Neural progenitor cell (in vitro differentiated cells): Measurements from ENCODE around the gene TENT5A. TPM values are rescaled to one million over a fixed set of nuclear protein-coding genes. Genes with fewer than 3 reads are reported as not detected.

Experiments
- DNase-seq: peaks from one replicate; pipeline ENCODE4 v3.0.0-alpha.2; 2016; ENCODE audit warnings: low spot score
- H2AFZ ChIP-seq: fragments of 200-600 bp; sonication (generic); replicated peaks from 2 replicates; pipeline ENCODE4 v1.6.1; 2016; ENCODE audit warnings: antibody characterized with exemption
- H3F3A ChIP-seq: fragments of 200-600 bp; sonication (generic); 2 replicates; pipeline ENCODE4 v1.6.1; 2016; ENCODE audit warnings: antibody characterized with exemption, low read depth
- H3K27ac ChIP-seq: fragments of 200-600 bp; sonication (generic); 2 replicates; pipeline ENCODE4 v1.5.1; 2016; ENCODE audit warnings: mild to moderate bottlenecking
- H3K27me3 ChIP-seq: fragments of 200-600 bp; sonication (generic); 2 replicates; pipeline ENCODE4 v1.6.1; 2016; ENCODE audit warnings: mild to moderate bottlenecking, moderate library complexity
- H3K36me3 ChIP-seq: fragments of 200-600 bp; sonication (generic); 2 replicates; pipeline ENCODE4 v1.5.1; 2016
- H3K4me1 ChIP-seq: fragments of 200-600 bp; sonication (generic); 2 replicates; pipeline ENCODE4 v1.6.1; 2016; ENCODE audit warnings: mixed run types
- H3K4me2 ChIP-seq: fragments of 200-600 bp; sonication (generic); 2 replicates; pipeline ENCODE4 v1.6.1; 2016
- H3K4me3 ChIP-seq: fragments of 200-600 bp; sonication (generic); 2 replicates; pipeline ENCODE4 v1.5.1; 2016
- H3K79me2 ChIP-seq: fragments of 200-600 bp; sonication (generic); 2 replicates; pipeline ENCODE4 v1.6.1; 2016; ENCODE audit warnings: low read depth
- H3K9ac ChIP-seq: fragments of 200-600 bp; sonication (generic); 2 replicates; pipeline ENCODE4 v1.6.1; 2016
- H3K9me3 ChIP-seq: fragments of 200-600 bp; sonication (generic); 2 replicates; pipeline ENCODE4 v1.5.1; 2016; ENCODE audit warnings: low read depth
- H4K20me1 ChIP-seq: fragments of 200-600 bp; sonication (generic); 2 replicates; pipeline ENCODE4 v1.6.1; 2016; ENCODE audit warnings: low read depth
- H3K27ac Mint-ChIP-seq: 3 replicates; pipeline ENCODE4 v1.8.0; 2021; ENCODE audit warnings: mixed read lengths
- H3K27me3 Mint-ChIP-seq: 2 replicates; pipeline ENCODE4 v1.8.0; 2022; ENCODE audit warnings: low read depth, mild to moderate bottlenecking, inconsistent platforms, moderate library complexity, mixed read lengths; ENCODE audit not compliant: insufficient read depth
- H3K36me3 Mint-ChIP-seq: 3 replicates; pipeline ENCODE4 v1.8.0; 2021; ENCODE audit warnings: mixed read lengths
- H3K4me1 Mint-ChIP-seq: 3 replicates; pipeline ENCODE4 v1.8.0; 2021; ENCODE audit warnings: mixed read lengths
- H3K4me3 Mint-ChIP-seq: 3 replicates; pipeline ENCODE4 v1.8.0; 2021; ENCODE audit warnings: mild to moderate bottlenecking, moderate library complexity, mixed read lengths
- H3K9me3 Mint-ChIP-seq: 3 replicates; pipeline ENCODE4 v1.8.0; 2020; ENCODE audit warnings: mixed read lengths
- EZH2 ChIP-seq: fragments of 200-600 bp; sonication (generic); IDR thresholded peaks from 2 replicates; pipeline ENCODE4 v1.6.1; 2017; ENCODE audit warnings: antibody characterized with exemption, mild to moderate bottlenecking, moderate library complexity
- EZH2phosphoT487 ChIP-seq: fragments of 200-600 bp; sonication (generic); IDR thresholded peaks from 2 replicates; pipeline ENCODE4 v1.6.1; 2017; ENCODE audit warnings: antibody characterized with exemption
- total RNA-seq: library from RNA; depleted of rRNA; stranded (reverse); fragments of >200 nt; gene quantifications from 2 replicates; pipeline ENCODE4 v1.2.3, GENCODE V29; 2015; ENCODE audit warnings: low replicate concordance
- TF ChIP-seq, protein P1 (sequence below): fragments of 200-600 bp; sonication (generic); IDR thresholded peaks from 2 replicates; pipeline ENCODE4 v1.5.1; 2017; ENCODE audit warnings: antibody characterized with exemption, mild to moderate bottlenecking

Gene TENT5A
- total RNA-seq, 1 donor from 2014 or later, result 11.7 TPM

DNA sequence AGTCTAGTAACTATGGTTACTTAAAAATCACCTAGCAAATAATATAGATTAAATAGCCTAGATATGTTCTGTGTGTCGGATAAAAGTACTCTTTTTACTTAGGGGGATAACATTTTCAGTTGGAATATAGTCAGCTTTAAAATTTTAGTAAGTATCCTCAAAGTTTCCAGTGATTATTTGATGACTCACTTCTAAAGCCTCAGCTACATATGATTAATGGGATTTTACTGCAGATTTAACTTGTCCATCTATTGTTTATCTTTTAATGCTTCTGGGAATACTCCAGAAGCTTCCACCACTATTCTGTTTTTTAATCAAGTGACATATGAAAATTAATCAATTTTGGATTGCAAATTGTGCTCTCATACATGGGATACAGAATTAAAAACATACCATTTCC is 8.7 kb upstream of the TENT5A start:
- H3K27me3 ChIP-seq, result no peaks in the 10 kb centered on the region
- no peaks in the 10 kb centered on the region for H3K36me3 ChIP-seq
- H2AFZ ChIP-seq, result no peak overlapping the region
- TF ChIP-seq, protein P1, sequence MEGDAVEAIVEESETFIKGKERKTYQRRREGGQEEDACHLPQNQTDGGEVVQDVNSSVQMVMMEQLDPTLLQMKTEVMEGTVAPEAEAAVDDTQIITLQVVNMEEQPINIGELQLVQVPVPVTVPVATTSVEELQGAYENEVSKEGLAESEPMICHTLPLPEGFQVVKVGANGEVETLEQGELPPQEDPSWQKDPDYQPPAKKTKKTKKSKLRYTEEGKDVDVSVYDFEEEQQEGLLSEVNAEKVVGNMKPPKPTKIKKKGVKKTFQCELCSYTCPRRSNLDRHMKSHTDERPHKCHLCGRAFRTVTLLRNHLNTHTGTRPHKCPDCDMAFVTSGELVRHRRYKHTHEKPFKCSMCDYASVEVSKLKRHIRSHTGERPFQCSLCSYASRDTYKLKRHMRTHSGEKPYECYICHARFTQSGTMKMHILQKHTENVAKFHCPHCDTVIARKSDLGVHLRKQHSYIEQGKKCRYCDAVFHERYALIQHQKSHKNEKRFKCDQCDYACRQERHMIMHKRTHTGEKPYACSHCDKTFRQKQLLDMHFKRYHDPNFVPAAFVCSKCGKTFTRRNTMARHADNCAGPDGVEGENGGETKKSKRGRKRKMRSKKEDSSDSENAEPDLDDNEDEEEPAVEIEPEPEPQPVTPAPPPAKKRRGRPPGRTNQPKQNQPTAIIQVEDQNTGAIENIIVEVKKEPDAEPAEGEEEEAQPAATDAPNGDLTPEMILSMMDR, result no peak
- TF ChIP-seq EZH2 (no peak), EZH2phosphoT487 (no peak)
- Mint-ChIP-seq H3K36me3 (no peaks in the 10 kb centered on the region), H3K27me3 (no peaks in the 10 kb centered on the region), H3K27ac (no peak overlapping the region), H3K9me3 (no peaks in the 10 kb centered on the region), H3K4me1 (peaks cover 7% of the 10 kb centered on the region), H3K4me3 (no peak overlapping the region)
- H3K9ac ChIP-seq, result no peak overlapping the region
- no peaks in the 10 kb centered on the region for H3K4me1 ChIP-seq
- no peak overlapping the region for H3K4me2 ChIP-seq
- H3K79me2 ChIP-seq, result no peaks in the 10 kb centered on the region
- H3K27ac ChIP-seq, result no peak overlapping the region
- no peaks in the 10 kb centered on the region for H3F3A ChIP-seq
- no peak overlapping the region for H3K4me3 ChIP-seq
- H3K9me3 ChIP-seq, result no peaks in the 10 kb centered on the region
- no peaks in the 10 kb centered on the region for H4K20me1 ChIP-seq
- no peak for DNase-seq

DNA sequence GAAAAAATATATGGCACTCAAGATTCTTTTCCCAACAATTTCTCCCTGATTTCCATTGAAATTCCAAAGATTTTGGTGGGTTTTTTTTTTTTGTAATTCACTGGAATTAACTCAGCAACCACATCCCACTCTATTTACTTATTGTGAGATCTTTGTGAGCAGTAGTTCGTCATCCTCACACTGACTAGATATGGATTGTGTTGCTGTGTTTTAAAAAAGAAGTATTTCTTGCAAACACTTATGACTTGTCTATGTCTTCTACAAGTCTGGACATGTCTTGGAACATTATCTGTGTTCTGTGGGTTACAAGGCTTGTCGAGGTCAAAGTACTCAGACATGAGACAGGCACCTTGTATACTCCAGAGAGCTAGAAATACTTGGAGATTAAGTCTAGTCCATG is 7.3 kb upstream of the TENT5A start:
- no peaks in the 10 kb centered on the region for H3K27me3 Mint-ChIP-seq
- Histone ChIP-seq H3K79me2 (no peaks in the 10 kb centered on the region), H3K9ac (no peak overlapping the region)

GRCh38 chr6:81758221-81758620 is 5.7 kb upstream of the TENT5A start:
- Histone ChIP-seq H3K79me2 (no peaks in the 10 kb centered on the region), H3K4me2 (no peak overlapping the region), H3K36me3 (no peaks in the 10 kb centered on the region), H3K27ac (no peak overlapping the region), H3K4me3 (no peak overlapping the region), H3K9ac (no peak overlapping the region), H2AFZ (no peak overlapping the region), H4K20me1 (no peaks in the 10 kb centered on the region), H3F3A (peaks cover 6% of the 10 kb centered on the region), H3K27me3 (peaks cover 12% of the 10 kb centered on the region), H3K4me1 (no peaks in the 10 kb centered on the region), H3K9me3 (no peaks in the 10 kb centered on the region)
- no peaks in the 10 kb centered on the region for H3K36me3 Mint-ChIP-seq
- peaks cover 4% of the 10 kb centered on the region for H3K4me1 Mint-ChIP-seq
- H3K9me3 Mint-ChIP-seq, result no peaks in the 10 kb centered on the region
- H3K4me3 Mint-ChIP-seq, result no peak overlapping the region
- H3K27ac Mint-ChIP-seq, result no peak overlapping the region
- DNase-seq, result no peak
- H3K27me3 Mint-ChIP-seq, result no peaks in the 10 kb centered on the region
- TF ChIP-seq, protein P1, result no peak
- no peak for TF ChIP-seq EZH2phosphoT487
- no peak for TF ChIP-seq EZH2

More for the DNA sequence above, 7.3 kb upstream of the TENT5A start:
- Histone ChIP-seq H3K27ac (no peak overlapping the region), H3K4me3 (no peak overlapping the region), H3K4me2 (no peak overlapping the region), H2AFZ (no peak overlapping the region), H3K27me3 (peaks cover 4% of the 10 kb centered on the region), H3K4me1 (no peaks in the 10 kb centered on the region), H3K36me3 (no peaks in the 10 kb centered on the region), H3K9me3 (no peaks in the 10 kb centered on the region), H3F3A (no peaks in the 10 kb centered on the region), H4K20me1 (no peaks in the 10 kb centered on the region)
- no peaks in the 10 kb centered on the region for H3K9me3 Mint-ChIP-seq
- DNase-seq, result no peak
- TF ChIP-seq EZH2phosphoT487, result no peak
- TF ChIP-seq, protein P1, result no peak
- no peak for TF ChIP-seq EZH2
- peaks cover 7% of the 10 kb centered on the region for H3K4me1 Mint-ChIP-seq
- H3K4me3 Mint-ChIP-seq, result no peak overlapping the region
- H3K27ac Mint-ChIP-seq, result no peak overlapping the region
- H3K36me3 Mint-ChIP-seq, result no peaks in the 10 kb centered on the region
